Activated naive CD4-positive, alpha-beta T cell treated with anti-CD3 and anti-CD28 coated beads, Interleukin-2, amount 50 U/mL, for 16 hours (primary cell): ENCODE data around the gene TRIM24.

ENCODE experiments used
- DNase-seq: peaks from one replicate; pipeline ENCODE4 v3.0.0-alpha.2; 2020

Gene TRIM24

DNA sequence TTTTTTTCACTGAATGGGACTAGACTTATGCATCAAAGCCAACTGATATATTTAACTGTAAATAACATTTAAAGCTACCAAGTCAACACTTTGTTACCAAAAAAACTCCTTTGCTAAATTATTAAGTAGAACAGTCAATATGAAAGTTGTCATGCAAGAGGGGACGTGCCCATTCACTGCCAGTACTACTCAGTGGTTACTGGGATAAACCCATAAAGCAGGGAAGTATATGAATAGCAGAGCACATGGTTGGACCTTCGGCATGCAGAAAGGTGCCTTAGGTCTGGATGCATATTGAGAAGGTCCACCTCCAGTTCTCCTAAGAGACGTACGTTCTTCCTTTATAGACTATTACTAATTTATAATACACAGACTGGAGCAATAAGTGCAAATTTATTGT, 121.0 kb downstream of the TRIM24 start:
- no peak for DNase-seq

DNA sequence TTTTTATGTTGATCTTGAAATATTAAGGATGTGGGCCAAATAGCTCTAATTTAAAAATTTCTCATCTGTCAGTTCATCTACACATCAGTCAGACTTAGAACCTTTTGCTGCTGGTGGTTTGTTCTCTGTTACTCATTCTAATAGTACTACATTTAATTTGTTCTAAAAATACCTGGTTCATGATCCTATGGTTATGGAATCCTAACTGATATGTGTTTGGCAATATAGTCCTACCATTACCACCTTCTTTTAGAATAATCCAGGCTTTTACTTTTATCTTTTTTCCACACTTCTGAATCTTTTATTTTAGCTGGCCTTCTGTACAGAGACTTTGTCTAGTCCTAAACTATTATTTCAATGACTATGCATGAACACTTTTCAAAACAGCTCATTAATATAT, 124.2 kb downstream of the TRIM24 start:
- no peak for DNase-seq

DNA sequence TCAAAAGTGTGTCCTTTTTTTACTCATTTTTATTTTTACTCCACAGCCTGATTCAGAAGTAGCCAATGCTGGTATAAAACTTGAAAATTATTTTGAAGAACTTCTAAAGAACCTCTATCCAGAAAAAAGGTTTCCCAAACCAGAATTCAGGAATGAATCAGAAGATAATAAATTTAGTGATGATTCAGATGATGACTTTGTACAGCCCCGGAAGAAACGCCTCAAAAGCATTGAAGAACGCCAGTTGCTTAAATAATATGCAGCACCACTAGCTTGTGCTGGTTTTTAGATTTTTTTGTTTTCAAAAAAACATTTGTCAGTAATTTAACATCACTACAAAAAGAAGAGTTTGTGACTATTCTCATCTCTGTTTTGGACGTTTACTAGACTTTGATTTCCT, 124.6 kb downstream of the TRIM24 start:
- no peak for DNase-seq

DNA sequence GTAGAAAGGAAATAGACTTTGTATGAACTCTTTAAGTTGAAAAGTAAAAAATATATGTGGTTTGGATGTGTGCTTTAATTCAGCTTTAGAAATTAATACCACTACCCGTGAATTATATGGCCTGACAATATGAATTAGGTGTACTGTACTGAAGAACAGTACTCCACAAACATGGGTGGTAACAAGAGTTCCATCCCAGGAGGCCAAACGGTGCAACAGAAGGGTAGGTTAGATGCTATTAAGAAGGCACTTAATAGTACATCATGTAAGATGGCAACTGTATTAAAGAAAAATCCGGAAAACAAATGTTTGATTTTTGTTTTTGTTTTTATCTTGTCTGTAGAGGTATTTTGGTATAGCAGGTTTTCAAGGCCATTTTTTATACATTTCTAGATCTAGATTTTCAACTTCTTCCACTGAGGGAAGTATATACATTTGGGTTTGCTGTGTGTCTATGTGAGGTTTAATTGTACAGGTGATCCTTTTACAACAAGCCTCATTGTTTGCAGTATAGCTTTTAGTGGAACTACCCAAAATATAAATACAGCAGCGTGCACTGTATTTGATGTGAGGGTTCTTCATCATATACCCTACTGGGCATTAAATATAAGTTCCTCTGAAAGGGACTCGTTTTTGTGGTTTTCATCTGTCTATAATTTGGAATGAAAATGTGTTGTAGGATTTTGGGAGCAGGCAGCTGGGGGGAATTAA, 125.4 kb downstream of the TRIM24 start:
- DNase-seq: no peak

DNA sequence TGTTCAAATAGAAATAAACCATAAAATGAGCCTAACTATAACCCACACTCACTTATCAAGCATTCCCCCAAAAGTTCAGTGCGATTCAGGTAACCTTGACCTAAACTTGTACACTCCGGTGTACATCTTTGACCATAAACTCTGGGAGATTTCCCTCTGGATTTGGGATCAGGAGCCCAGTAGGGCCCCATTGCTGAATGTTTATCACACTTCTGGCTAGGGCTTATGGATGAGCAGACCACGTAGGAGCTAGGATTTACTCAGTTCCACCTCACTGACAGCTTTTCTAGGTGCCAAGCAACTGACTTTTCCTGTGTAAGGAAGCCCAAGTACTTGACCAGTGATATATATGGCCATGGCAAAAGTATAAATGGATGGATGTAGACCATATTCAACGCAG, 127.4 kb downstream of the TRIM24 start:
- DNase-seq: no peak

DNA sequence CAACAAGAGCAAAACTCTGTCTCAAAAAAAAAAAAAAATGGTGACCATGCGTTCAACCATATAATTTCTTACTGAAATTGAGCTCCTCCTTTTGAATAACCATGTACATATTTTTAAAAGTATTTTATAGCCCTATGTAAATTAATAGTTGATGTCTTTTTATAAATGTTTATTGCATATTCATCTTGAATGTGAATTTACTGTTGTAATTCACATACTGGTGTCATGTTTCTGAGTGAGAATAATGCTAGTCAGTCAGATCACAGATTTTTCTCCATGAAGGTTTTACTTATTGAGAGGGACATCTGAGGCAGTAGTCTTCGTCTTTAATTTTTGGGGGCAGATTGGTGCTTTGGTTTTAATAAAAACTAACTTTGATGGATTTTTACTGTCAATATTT, 128.9 kb downstream of the TRIM24 start:
- no peak for DNase-seq

DNA sequence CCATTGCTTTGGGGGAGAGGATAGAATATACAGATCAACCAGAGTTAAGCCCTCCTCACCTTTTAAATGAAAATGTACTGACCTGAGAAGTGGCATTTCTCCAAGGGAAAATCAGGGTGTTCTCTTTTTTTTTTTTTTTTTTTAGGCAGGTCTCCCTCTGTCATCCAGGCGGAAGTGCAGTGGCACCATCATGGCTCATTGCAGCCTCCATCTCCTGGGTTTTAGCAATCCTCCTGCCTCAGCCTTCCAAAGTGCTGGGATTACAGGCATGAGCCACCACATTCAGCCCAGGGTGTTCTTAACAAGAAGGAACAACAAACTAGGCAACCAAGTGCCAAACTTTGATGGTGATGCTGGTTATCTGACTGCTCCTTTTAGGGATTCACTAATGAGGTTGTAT, 130.1 kb downstream of the TRIM24 start:
- DNase-seq: no peak

DNA sequence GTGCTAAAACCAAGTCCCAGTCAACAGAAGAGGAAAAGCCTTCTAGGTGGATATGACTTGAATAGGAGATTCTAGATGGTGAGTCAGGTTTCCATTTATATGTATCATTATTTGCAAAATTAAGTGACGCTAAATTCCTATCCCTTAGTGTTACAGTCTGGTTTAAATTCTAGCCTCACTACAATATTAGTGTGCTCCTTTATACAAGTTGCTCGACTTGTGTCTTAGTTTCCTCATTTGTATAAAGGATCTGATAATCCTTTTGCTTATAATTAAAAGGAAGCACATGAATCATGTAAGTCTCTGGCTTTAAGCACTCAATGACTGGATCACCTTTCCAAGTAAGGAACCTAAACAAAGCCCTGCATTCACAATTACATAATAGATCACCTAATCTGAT, 135.4 kb downstream of the TRIM24 start:
- DNase-seq: no peak

DNA sequence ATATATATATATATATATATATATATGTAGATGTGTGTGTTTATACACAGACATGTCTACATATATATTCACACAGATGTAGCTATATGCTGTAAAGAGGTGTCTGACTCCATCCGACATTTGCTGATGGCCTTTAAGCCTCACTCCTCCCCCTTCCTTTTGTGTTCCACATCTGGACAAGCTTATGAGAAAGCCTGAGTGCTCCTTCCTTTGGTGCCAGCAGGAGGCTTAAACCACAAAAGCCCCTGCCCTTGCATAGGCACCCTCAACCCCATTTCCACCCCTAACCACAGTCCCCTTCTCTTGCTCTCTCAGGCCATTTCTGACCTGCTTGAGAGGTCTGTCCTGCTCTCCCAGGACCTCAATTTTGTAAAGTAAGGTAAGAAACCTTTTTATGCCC, 142.4 kb downstream of the TRIM24 start:
- DNase-seq: no peak

DNA sequence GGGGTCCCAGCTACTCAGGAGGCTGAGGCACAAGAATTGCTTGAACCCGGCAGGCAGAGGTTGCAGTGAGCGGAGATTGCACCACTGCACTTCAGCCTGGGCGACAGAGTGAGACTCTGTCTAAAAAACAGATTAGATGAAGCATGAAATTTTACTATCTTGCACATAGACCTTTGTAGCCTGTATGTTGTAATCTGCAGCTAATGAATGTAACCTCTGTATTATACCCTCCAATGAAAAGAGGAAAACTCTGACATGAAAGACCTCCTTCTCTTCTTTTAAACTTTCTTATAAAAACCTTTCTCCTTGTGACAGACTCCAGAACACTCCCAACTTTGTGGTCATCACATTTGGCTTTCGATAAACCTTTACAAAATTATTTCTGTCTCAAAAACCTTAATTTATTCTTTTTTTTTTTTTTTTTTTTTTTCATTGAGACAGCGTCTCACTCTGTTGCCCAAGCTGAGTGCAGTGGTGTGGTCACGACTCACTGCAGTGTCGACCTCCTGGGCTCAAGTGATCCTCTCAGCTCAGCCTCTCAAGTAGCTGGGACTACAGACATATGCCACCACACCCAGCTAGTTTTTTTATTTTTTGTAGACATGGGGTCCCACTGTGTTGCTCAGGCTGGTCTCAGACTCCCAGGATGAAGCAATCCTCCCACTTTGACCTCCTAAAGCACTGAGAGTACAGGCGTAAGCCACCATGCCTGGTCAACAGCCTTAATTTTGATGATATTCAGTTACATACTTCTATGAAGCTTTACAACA, 143.7 kb downstream of the TRIM24 start:
- no peak for DNase-seq

DNA sequence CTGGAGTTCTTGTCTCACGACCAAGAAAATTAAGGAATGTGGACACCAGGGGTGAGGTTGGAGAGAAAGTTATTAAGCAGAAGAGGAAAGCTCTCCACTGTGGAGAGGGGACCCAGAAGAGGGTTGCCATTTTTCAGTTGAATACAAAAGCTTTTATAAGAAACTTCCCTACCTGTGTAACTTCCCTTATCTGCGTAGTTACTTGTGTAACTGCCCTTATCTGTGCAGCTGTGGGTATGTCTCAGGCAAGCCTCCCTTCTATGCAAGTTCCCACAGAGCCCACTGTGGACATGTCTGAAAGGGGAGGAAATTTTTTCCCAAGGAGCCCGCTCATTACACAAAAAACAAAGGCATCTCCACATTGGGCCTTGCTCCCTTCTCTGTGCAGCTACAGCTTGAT, 146.2 kb downstream of the TRIM24 start:
- DNase-seq: no peak

DNA sequence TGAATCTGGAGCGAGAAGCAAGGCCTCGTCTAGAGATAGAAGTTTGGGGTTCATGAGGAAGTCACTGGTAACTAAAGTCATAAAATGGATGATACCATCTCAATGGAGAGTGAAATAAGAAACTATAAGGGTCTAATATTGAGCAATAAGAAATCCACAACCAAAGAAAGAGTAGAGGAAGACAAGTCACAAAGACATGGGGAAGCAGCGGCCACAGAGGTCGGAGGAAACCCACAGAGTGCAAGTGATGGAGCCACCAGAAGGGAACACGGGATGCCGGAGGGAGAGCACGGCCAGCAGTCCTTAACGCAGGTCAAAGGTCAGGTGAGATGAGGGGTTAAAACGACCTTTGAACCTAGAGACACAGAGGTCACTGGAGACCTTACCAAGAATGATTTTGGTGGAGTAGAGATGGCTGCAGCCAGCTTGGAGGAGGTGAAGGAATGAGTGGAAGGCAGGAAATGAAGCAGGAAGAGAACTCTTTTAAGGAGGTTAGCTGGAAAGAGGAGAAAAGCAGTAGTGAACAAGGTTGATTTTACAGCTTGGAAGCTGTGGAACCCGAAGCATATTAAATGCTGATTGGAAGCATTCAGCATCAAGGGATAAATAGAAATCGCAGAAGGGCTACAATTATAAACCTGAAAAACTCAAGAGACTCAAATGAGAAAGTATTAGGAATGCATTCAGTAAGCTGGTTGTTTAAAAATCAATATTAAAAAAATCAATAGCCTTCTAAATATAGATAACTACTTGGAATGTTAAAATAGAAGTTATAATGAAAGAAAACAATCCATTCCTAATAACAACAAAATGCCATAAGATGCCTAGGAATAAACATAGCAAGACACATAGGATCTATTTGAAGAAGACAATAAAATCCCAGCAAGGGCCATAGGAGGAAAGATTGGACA, 147.4 kb downstream of the TRIM24 start:
- no peak for DNase-seq

DNA sequence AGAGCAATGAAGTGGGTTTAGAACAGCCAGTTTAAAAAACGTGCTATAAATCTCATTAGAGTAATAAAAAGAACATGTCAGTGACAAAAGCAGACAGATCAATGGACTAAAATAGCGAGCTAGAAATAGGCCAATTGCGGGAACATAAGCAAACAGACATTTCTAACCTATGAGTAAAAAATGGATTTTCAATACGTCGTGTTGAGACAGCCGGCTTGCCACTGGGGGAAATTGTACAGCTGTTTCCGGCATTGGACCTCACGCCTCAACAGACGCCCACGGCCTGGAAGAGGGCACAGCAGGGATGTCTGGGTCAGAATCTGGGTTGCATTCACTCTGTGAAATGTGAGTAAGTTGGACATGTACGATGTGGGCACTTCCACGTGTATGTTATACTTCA, 148.2 kb downstream of the TRIM24 start:
- DNase-seq: no peak

DNA sequence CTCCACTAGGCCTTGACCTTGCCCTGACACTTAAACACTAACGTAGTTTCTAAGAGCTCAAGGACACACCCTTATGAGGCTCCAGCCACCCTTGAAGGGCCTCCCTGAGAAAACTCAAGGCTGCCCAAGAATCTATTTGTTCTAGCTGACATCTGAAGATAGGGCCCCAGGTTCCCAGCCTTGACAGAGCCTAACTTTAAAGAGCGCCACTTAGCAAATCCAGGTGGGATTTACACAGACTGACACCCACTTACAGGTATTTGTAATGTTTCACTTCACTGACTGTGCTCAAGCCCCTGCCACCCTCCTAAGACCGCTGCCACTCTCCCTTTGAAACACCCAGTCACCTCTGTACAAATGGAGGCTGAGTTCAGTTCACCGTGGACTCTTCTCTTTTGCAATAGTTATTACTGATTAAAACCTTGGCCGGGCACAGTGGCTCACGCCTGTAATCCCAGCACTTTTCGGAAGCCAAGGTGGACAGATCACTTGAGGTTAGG, 150.7 kb downstream of the TRIM24 start:
- DNase-seq: no peak

DNA sequence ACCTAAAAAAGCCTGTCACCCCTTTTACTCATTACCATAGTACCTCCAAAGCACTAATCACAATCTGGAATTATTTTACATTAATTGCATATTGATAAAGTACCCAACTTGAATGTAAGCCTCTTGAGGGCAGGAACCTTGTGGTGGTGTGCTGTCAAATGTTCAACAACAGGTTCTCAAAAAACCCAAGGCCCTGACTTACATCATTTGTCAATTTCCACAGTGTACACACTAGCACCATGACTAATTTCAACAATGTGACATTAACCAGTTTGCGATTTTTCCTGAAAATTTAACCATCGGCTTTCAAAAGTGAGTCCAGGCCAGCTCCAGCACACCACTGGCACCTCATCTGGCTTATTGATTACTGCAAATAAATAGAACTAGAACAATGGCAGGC, 153.6 kb downstream of the TRIM24 start:
- DNase-seq: no peak

DNA sequence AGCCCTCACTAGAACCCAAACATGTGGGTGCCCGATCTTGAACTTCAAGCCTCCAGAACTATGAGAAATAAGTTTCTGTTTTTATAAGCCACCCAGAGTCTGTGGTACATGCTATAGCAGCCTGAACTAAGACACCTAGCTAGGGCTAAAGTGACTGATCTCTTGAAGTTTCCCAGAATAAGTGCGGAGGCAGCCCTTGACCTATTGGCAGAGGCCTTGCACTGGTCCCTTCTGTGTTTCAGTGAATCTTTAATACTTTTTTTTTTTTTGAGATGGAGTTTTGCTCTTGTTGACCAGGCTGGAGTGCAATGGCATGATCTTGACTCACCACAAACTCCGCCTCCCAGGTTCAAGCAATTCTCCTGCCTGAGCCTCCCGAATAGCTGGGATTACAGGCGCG, 156.0 kb downstream of the TRIM24 start:
- no peak for DNase-seq

DNA sequence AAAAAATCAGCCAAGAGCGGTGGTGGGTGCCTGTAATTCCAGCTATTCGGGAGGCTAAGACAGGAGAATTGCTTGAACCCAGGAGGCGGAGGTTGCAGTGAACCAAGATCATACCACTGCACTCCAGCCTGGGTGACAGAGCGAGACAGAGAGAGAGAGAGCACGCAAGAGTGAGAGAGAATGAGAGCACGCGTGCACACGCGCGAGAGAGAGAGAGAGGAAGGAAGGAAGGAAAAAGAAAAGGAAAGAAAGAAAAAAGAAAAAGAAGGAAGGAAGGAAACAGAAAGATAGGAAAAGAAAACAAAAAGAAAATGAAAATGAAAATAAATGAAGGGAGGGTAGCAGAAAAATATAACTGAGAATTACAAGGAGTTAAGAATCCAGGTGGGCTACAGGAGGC, 158.4 kb downstream of the TRIM24 start:
- DNase-seq: no peak

DNA sequence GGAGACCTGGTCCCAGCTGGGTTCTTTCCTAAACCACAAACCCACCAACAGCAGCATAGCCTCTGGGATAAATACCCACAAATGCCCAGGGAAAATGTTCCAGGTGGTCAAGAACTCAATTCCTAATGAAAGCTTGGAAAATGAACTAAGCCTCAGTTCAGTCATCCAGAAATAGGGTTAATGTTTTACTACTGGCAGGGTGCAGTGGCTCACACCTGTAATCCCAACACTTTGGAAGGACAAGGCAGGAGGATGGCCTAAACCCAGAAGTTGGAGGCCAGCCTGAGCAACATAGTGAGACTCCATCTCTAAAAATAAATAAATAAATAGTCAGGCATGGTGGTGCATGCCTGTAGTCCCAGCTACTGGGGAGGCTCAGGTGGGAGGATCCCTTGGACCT, 158.9 kb downstream of the TRIM24 start:
- DNase-seq: no peak

DNA sequence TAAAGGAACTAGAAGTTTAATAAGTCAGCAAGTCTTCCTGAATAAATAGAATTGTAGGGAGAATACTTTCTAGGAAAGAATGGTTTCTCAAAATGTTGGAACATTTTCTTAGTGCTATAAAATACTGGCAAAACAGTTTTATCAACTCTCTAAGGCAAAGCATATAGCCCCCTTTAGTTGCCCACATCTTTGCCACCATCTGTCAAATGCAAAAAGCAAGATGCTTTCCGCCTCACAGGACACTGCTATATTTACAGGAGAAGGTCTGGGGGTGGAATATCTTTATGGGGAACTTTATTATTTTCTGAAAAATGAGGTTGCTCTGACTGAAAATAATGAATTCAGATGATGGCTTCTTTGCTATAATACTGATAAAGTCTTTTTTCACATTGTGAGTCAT, 162.8 kb downstream of the TRIM24 start:
- no peak for DNase-seq

DNA sequence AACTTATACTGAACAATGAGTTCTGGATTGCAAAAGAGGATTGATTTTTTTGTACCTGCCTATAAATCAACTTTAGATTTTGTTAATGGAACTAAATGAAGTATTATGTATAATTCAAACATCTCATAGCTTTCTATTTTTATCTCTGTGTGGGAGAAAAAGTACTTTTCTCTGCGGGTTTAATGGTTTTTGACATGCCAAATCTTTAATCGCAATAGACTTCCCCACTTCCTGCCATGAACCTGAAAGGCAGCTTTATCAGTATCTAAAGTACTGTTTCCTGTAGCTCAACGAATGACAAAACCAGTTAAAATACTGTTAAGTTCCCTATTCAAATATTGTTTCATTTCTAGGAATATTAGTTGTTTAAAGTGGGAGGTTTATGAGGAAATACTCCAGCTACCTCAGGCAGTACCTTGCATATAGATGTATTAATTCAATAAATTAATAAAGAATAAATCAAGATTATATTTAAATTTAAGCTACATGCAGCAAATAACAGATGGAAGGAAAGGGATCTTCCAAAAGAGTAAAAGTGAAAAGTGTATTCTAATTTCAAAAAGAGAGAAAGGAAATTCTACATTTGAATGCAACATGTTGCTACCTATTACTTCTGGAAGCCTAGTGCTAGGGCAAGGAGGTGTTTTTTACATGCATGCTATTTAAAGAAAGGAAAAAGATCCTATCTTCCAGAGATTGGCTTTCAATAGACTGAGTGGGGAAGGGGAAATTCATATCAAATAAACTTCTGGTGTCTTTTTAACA, 165.2 kb downstream of the TRIM24 start:
- DNase-seq: no peak

DNA sequence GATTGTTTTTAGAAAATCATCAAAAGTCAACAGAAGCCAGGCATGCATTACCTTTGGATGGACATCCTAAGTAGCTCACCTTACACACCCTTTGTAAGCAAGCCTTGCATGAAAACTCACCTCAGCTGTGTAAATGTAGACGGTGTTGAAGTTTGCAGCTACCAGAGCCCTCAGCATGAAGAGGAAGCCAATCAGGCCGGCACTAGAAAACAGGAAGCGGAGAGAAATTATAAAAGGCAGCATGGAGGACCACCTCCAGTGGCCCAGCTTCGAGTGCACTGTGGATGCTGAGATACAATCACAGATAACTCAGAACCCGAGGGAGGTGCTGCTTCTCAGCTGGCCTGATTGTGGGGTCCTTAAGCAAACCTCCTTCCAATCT, 165.8 kb downstream of the TRIM24 start:
- DNase-seq: no peak

DNA sequence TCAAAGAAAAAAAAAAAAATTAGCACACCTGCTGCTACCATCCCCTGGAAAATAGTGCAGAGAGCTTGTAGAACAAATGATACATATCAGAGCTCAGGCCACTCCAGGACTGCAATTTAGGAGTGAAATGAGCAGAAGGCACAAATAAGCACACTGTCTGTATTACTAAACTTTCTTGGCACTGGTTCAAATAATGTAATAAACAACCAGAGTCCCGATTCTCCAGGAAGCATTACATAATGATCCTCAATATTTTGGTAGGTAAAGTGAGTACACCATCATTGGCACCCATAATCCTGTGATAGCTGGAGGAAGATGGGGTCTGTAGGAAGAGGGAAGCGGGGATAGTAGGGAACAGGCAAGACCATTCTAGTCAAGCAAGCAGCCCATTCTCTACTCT, 166.8 kb downstream of the TRIM24 start:
- DNase-seq: no peak

DNA sequence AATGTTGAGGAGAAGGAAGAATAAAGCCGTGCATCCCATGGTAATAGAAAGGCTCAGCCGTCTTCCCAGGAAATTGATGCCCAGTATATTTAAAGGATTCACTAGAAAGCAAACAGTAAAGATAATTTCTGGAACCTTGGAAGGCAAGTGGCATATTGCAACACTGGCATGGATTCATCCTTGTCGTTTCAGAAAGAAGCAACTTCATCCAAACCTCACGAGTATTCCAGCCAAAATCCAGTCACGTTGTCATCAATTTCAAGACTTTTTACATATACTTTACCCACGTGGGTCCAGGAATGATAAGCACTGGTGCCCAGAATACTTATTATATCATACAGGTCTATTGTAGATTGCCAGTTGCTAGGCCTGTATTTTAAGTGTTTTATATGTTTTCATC, 167.3 kb downstream of the TRIM24 start:
- DNase-seq: no peak
